H1 (cell line): Measurements from ENCODE around the gene ATP6V1B1. TPM values are rescaled to one million over a fixed set of nuclear protein-coding genes. Genes with fewer than 3 reads are reported as not detected.
A peak's percentile ranks its signal among the peaks of the same experiment; 100 is the strongest.

Source experiments
- CTCF ChIA-PET: fragments of 300-600 bp; sonication (Branson Sonifier 250); formaldehyde crosslinking; loops from one replicate; lab custom pipeline; 2021; ENCODE audit not compliant: partially characterized antibody; lab: Charles Lee
- POLR2A ChIA-PET: fragments of 300-600 bp; sonication (Branson Sonifier 250); formaldehyde crosslinking; loops from one replicate; lab custom pipeline; 2021; ENCODE audit warnings: inconsistent platforms; ENCODE audit not compliant: partially characterized antibody; lab: Charles Lee
- DNase-seq, 2 experiments: peaks; one replicate each; pipeline versions ENCODE4 v3.0.0 to v3.0.0-alpha.2; 2010 to 2022; ENCODE audit warnings: low spot score in 2 of 2, low read depth in 1 of 2, mixed read lengths in 1 of 2
- FAIRE-seq: peaks from 2 replicates; lab custom pipeline; 2011; peaks lifted over from hg19 to GRCh38; lab: Jason Lieb, UNC
- H2AFZ ChIP-seq: 2 replicates; pipeline ENCODE4 v1.8.1; 2012; ENCODE audit warnings: low read length, inconsistent platforms
- H2AK5ac ChIP-seq: 2 replicates; pipeline ENCODE4 v1.6.1; 2013; ENCODE audit warnings: low read depth, low read length
- H2BK120ac ChIP-seq: replicated peaks from 2 replicates; pipeline ENCODE3; 2013; ENCODE audit warnings: low read depth, low read length, inconsistent platforms
- H2BK12ac ChIP-seq: 2 replicates; pipeline ENCODE4 v1.6.1; 2013; ENCODE audit warnings: low read depth, low read length
- H2BK15ac ChIP-seq: 2 replicates; pipeline ENCODE4 v1.6.1; 2013; ENCODE audit warnings: low read length
- H2BK20ac ChIP-seq: 2 replicates; pipeline ENCODE4 v1.6.1; 2013; ENCODE audit warnings: low read length
- H2BK5ac ChIP-seq: 2 replicates; pipeline ENCODE4 v1.6.1; 2013; ENCODE audit warnings: low read depth, low read length
- H3K14ac ChIP-seq: 2 replicates; pipeline ENCODE4 v1.6.1; 2013; ENCODE audit warnings: inconsistent platforms; ENCODE audit not compliant: insufficient read length
- H3K18ac ChIP-seq: 2 replicates; pipeline ENCODE4 v1.6.1; 2013; ENCODE audit warnings: low read length; ENCODE audit errors: extremely low read depth
- H3K23ac ChIP-seq: 2 replicates; pipeline ENCODE4 v1.6.1; 2013; ENCODE audit warnings: inconsistent platforms; ENCODE audit not compliant: insufficient read length
- H3K23me2 ChIP-seq: 2 replicates; pipeline ENCODE4 v1.6.1; 2013; ENCODE audit warnings: low read depth, low read length
- H3K27ac ChIP-seq: 2 replicates; pipeline ENCODE4 v1.6.1; 2011; ENCODE audit warnings: low read depth, low read length, inconsistent platforms
- H3K27me3 ChIP-seq, 4 experiments: replicated peaks in 1 of 4; 1 replicate in 1 of 4; 2 replicates in 3 of 4; pipeline versions ENCODE4 v1.6.1 to v1.8.1; 2011 to 2013; ENCODE audit warnings: low read length in 3 of 4, mild to moderate bottlenecking in 3 of 4, inconsistent platforms in 2 of 4, mixed read lengths in 2 of 4, moderate library complexity in 1 of 4; ENCODE audit not compliant: control insufficient read depth in 3 of 4, insufficient read depth in 3 of 4; ENCODE audit errors: extremely low read depth in 1 of 4
- H3K36me3 ChIP-seq, 4 experiments: 2 replicates each; pipeline versions ENCODE4 v1.6.1 to v1.8.1; 2011 to 2013; ENCODE audit warnings: mild to moderate bottlenecking in 4 of 4, low read length in 3 of 4, moderate library complexity in 2 of 4, control low read depth in 1 of 4, inconsistent platforms in 1 of 4; ENCODE audit not compliant: insufficient read depth in 4 of 4, control insufficient read depth in 2 of 4
- H3K4ac ChIP-seq: replicated peaks from 2 replicates; pipeline ENCODE3; 2013; ENCODE audit warnings: low read length, low read depth, mixed read lengths, inconsistent platforms; ENCODE audit not compliant: insufficient read length
- H3K4me1 ChIP-seq, 4 experiments: replicated peaks in 1 of 4; 1 replicate in 1 of 4; 2 replicates in 3 of 4; pipeline versions ENCODE4 v1.6.1 to v1.8.1; 2011 to 2013; ENCODE audit warnings: low read length in 3 of 4, inconsistent platforms in 2 of 4, mixed read lengths in 1 of 4; ENCODE audit not compliant: insufficient read depth in 4 of 4, control insufficient read depth in 3 of 4
- H3K4me2 ChIP-seq, 2 experiments: 2 replicates each; pipeline versions ENCODE4 v1.6.1 to v1.8.1; 2011 to 2013; ENCODE audit warnings: low read depth in 2 of 2, low read length in 2 of 2, control low read depth in 1 of 2, inconsistent platforms in 1 of 2, mild to moderate bottlenecking in 1 of 2; ENCODE audit not compliant: insufficient read depth in 1 of 2
- H3K4me3 ChIP-seq, 4 experiments: fragments of 200-600, 300-600 bp in 1 of 4; sonication (generic), shearing (Covaris generic), sonication (Bioruptor Twin) in 1 of 4; 2 replicates each; pipeline versions ENCODE4 v1.5.1 to v1.8.1; 2011 to 2016; ENCODE audit warnings: low read length in 4 of 4, low read depth in 3 of 4, control low read depth in 2 of 4, inconsistent platforms in 2 of 4, mild to moderate bottlenecking in 2 of 4, mixed read lengths in 1 of 4, moderate library complexity in 1 of 4; ENCODE audit not compliant: insufficient read depth in 2 of 4; ENCODE audit errors: extremely low read depth in 1 of 4
- H3K56ac ChIP-seq: replicated peaks from 2 replicates; pipeline ENCODE3; 2013; ENCODE audit warnings: low read depth, mild to moderate bottlenecking, mixed read lengths, low read length, inconsistent platforms; ENCODE audit not compliant: insufficient read length
- H3K79me1 ChIP-seq: 2 replicates; pipeline ENCODE4 v1.6.1; 2013; ENCODE audit warnings: low read depth, low read length, control low read depth
- H3K79me2 ChIP-seq, 2 experiments: 2 replicates each; pipeline versions ENCODE4 v1.6.1 to v1.8.1; 2012 to 2013; ENCODE audit warnings: low read length in 2 of 2, mild to moderate bottlenecking in 2 of 2, inconsistent platforms in 1 of 2; ENCODE audit not compliant: insufficient read depth in 2 of 2, control insufficient read depth in 1 of 2
- H3K9ac ChIP-seq, 4 experiments: replicated peaks in 1 of 4; 1 replicate in 1 of 4; 2 replicates in 3 of 4; pipeline versions ENCODE4 v1.6.1 to v1.8.1; 2011 to 2013; ENCODE audit warnings: low read depth in 3 of 4, low read length in 3 of 4, control low read depth in 2 of 4, mild to moderate bottlenecking in 2 of 4, moderate library complexity in 2 of 4, inconsistent platforms in 1 of 4; ENCODE audit errors: extremely low read depth in 1 of 4
- H3K9me3 ChIP-seq, 2 experiments: 2 replicates each; pipeline versions ENCODE4 v1.6.1 to v1.8.1; 2012 to 2013; ENCODE audit warnings: mild to moderate bottlenecking in 2 of 2, moderate library complexity in 2 of 2, control low read depth in 1 of 2, inconsistent platforms in 1 of 2, low read depth in 1 of 2, low read length in 1 of 2, mixed read lengths in 1 of 2; ENCODE audit not compliant: insufficient read depth in 2 of 2
- H4K20me1 ChIP-seq, 2 experiments: replicated peaks in 1 of 2; 2 replicates each; pipeline versions ENCODE3 to v1.8.1; 2011 to 2013; ENCODE audit warnings: inconsistent platforms in 2 of 2, low read length in 2 of 2, mild to moderate bottlenecking in 1 of 2; ENCODE audit not compliant: insufficient read depth in 2 of 2, control insufficient read depth in 1 of 2
- H4K5ac ChIP-seq: 2 replicates; pipeline ENCODE4 v1.6.1; 2013; ENCODE audit warnings: low read length, low read depth, mixed read lengths, inconsistent platforms; ENCODE audit not compliant: insufficient read length
- H4K8ac ChIP-seq: 2 replicates; pipeline ENCODE4 v1.8.0; 2013; ENCODE audit warnings: mild to moderate bottlenecking, moderate library complexity, low read length, inconsistent platforms; ENCODE audit not compliant: insufficient read depth; ENCODE audit errors: extremely low read depth
- H4K91ac ChIP-seq: replicated peaks from 2 replicates; pipeline ENCODE3; 2013; ENCODE audit warnings: low read length, mixed read lengths, inconsistent platforms; ENCODE audit not compliant: insufficient read length
- CBX8 ChIP-seq: fragments of 300-800, 300-1000 bp; sonication (generic); IDR thresholded peaks from 2 replicates; pipeline ENCODE4 v1.7.1; 2016; ENCODE audit warnings: low read depth, low read length, borderline replicate concordance
- CTBP2 ChIP-seq: IDR thresholded peaks from 2 replicates; pipeline ENCODE4 v1.7.0; 2011; ENCODE audit warnings: borderline replicate concordance, mild to moderate bottlenecking, moderate library complexity, mixed read lengths, low read length; ENCODE audit not compliant: insufficient read depth, insufficient read length
- E2F6 ChIP-seq: IDR thresholded peaks from 2 replicates; pipeline ENCODE4 v1.6.1; 2012; ENCODE audit warnings: inconsistent platforms
- EGR1 ChIP-seq: IDR thresholded peaks from 2 replicates; pipeline ENCODE4 v1.6.1; 2011; ENCODE audit warnings: low read depth, low read length, borderline replicate concordance
- EZH2 ChIP-seq: fragments of 200-600 bp; sonication (generic); IDR thresholded peaks from 2 replicates; pipeline ENCODE4 v1.7.1; 2012; ENCODE audit warnings: low read depth, mild to moderate bottlenecking, moderate library complexity, low read length, inconsistent platforms; ENCODE audit not compliant: severe bottlenecking
- POU5F1 ChIP-seq: IDR thresholded peaks from 2 replicates; pipeline ENCODE4 v1.6.1; 2011; ENCODE audit warnings: low read depth, mild to moderate bottlenecking, low read length, moderate library complexity
- RNF2 ChIP-seq: fragments of 200-900, 300-1000 bp; sonication (generic); IDR thresholded peaks from 2 replicates; pipeline ENCODE4 v1.7.1; 2016; ENCODE audit warnings: borderline replicate concordance, low read depth, mild to moderate bottlenecking, antibody characterized with exemption, low read length; ENCODE audit not compliant: poor library complexity, severe bottlenecking; ENCODE audit errors: missing control alignments
- SUZ12 ChIP-seq: fragments of 200-600 bp; sonication (generic); IDR thresholded peaks from 2 replicates; pipeline ENCODE4 v1.6.1; 2012; ENCODE audit warnings: mild to moderate bottlenecking, inconsistent platforms, low read length, moderate library complexity, mixed read lengths
- WGBS, 2 experiments: shearing (Covaris generic) in 1 of 2; methylation state at CpG; one replicate each; pipeline versions ENCODE4 v1.1.6 to v1.1.7; 2013 to 2015; ENCODE audit warnings: low lambda C conversion rate in 2 of 2, mixed read lengths in 2 of 2, inconsistent platforms in 1 of 2, low coverage in 1 of 2, missing lambda C conversion rate in 1 of 2; ENCODE audit not compliant: insufficient replicate concordance in 2 of 2, insufficient coverage in 1 of 2, insufficient read length in 1 of 2; ENCODE audit errors: extremely low coverage in 1 of 2, missing lambda C conversion rate in 1 of 2; 5-methylcytosine and 5-hydroxymethylcytosine counted together
- polyA plus RNA-seq, 7 experiments: library from polyadenylated mRNA; depleted of rRNA in 3 of 7; stranded (reverse) in 5 of 7; unstranded in 2 of 7; fragments of >200 nt in 5 of 7; fragments of 200-250 nt in 2 of 7; gene quantifications; 1 replicate in 5 of 7; 2 replicates in 1 of 7; 4 replicates in 1 of 7; pipeline versions ENCODE4 v1.2.1 to v1.2.3, GENCODE V29; 2011 to 2013; ENCODE audit warnings: missing spikeins in 2 of 7, mixed read lengths in 2 of 7
- total RNA-seq: library from RNA; stranded (reverse); fragmentation: NEBNext Ultra II Directional; extraction: Animal tissue kit (Norgen Biotek cat#: 25700); gene quantifications from 2 replicates; pipeline ENCODE4 v1.2.1, GENCODE V29; 2021

The ATP6V1B1 gene
- total and polyA plus RNA-seq, 2 of the 8 experiments (the other 6 are each of a cell fraction or from before 2014, with no cell fraction given): not detected

- H2AK5ac ChIP-seq: no peak overlapping the region
- H4K5ac ChIP-seq: no peak overlapping the region
- no peaks in the 10 kb centered on the region for H3K79me2 ChIP-seq
- H3K18ac ChIP-seq: no peak overlapping the region
- H2BK20ac ChIP-seq: no peak overlapping the region
- H4K8ac ChIP-seq: no peak overlapping the region
- no peak overlapping the region for H4K91ac ChIP-seq
- H3K4me3 ChIP-seq: no peak overlapping the region
- no peaks in the 10 kb centered on the region for H3K79me1 ChIP-seq
- H3K27ac ChIP-seq: no peak overlapping the region
- H3K14ac ChIP-seq: no peak overlapping the region
- peak; percentile 13 for FAIRE-seq
- no peak overlapping the region for H3K9ac ChIP-seq
- no peak overlapping the region for H3K4ac ChIP-seq
- no peak overlapping the region for H3K23ac ChIP-seq
- no peak for TF ChIP-seq POU5F1
- peak; percentile 60; the same call in 1 of the 2 replicates for TF ChIP-seq CBX8
- TF ChIP-seq EGR1: no peak
- TF ChIP-seq RNF2: peak; percentile 99
- TF ChIP-seq SUZ12: peak; percentile 81
- peak; percentile 39 for TF ChIP-seq CTBP2
- no peak for TF ChIP-seq E2F6
- peak; percentile 88 for TF ChIP-seq EZH2
- TF ChIP-seq, all 59 proteins: peak for 5
- peaks cover 4% of the 10 kb centered on the region; the same call in 1 of the 2 replicates for H3K23me2 ChIP-seq
- no peak overlapping the region for H2BK120ac ChIP-seq
- H4K20me1 ChIP-seq: peaks cover 18 to 23% of the 10 kb centered on the region in 2 experiments
- no peak overlapping the region for H2AFZ ChIP-seq
- 7% methylated on average over 10 of the region's 10 CpGs; no CpG with 5 or more reads in 1 of the 2 experiments for WGBS, 2 experiments
- peaks cover 70 to 93% (median 86%) of the 10 kb centered on the region in 4 experiments for H3K27me3 ChIP-seq
- peak in 1 of 2 experiments; percentile 50 for DNase-seq
- POLR2A ChIA-PET: no interaction called here
- H3K4me2 ChIP-seq: peak overlapping the region in 1 of 2 experiments; percentile 60; a peak in 1 of 4 replicates
- no peak overlapping the region for H3K56ac ChIP-seq
- H3K4me1 ChIP-seq: peaks cover 0 to 20% (median 6%) of the 10 kb centered on the region in 4 experiments; a peak in 5 of 7 replicates
- no peak overlapping the region for H2BK5ac ChIP-seq
- H2BK15ac ChIP-seq: no peak overlapping the region
- H2BK12ac ChIP-seq: 0 out of 2 replicates have a peak overlapping the region, but pooled peaks have one; percentile 19
- CTCF ChIA-PET: no interaction called here
- H3K9me3 ChIP-seq: no peaks in the 10 kb centered on the region
- H3K36me3 ChIP-seq: no peaks in the 10 kb centered on the region
Measured at GRCh38 chr2:70886541-70886987, 49.1 kb upstream of the ATP6V1B1 start.
